HG03378 (cell line): ENCODE results near the gene TRIM47.
"Not testable (repeated sequence)": the region's sequence is repeated elsewhere in the genome, so short reads cannot be mapped to it uniquely, and the experiment has no call there.

ENCODE experiments used
- ATAC-seq: cut with Tn5 transposase; IDR thresholded peaks from one replicate; pipeline ENCODE4 v1.9.1; 2021; ENCODE audit warnings: mild to moderate bottlenecking, moderate library complexity; ENCODE audit not compliant: unreplicated experiment

The TRIM47 gene

GRCh38 chr17:75892556-75893224 is 14.3 kb upstream of the TRIM47 start:
- ATAC-seq, result no peak

GRCh38 chr17:75891605-75892555 is 13.5 kb upstream of the TRIM47 start:
- no peak for ATAC-seq

GRCh38 chr17:75891022-75891604 is 12.7 kb upstream of the TRIM47 start:
- no peak for ATAC-seq

- ATAC-seq, result no peak
Measured at GRCh38 chr17:75889454-75889853, 11.1 kb upstream of the TRIM47 start.

GRCh38 chr17:75888484-75888883 is 10.1 kb upstream of the TRIM47 start:
- ATAC-seq, result no peak

GRCh38 chr17:75885860-75886259 is 7.5 kb upstream of the TRIM47 start:
- not testable (repeated sequence) for ATAC-seq

GRCh38 chr17:75885431-75885830 is 7.0 kb upstream of the TRIM47 start:
- no peak for ATAC-seq

- no peak for ATAC-seq
Measured at GRCh38 chr17:75881678-75882454, 3.5 kb upstream of the TRIM47 start.

- ATAC-seq, result no peak
Measured at GRCh38 chr17:75880266-75880665, 1.9 kb upstream of the TRIM47 start.

GRCh38 chr17:75877752-75878173 is 618 bp downstream of the TRIM47 start:
- ATAC-seq, result no peak

GRCh38 chr17:75876938-75877751 is 1.2 kb downstream of the TRIM47 start:
- ATAC-seq, result no peak

- ATAC-seq, result no peak
Measured at GRCh38 chr17:75876190-75876937, 2.0 kb downstream of the TRIM47 start.

- no peak for ATAC-seq
Measured at GRCh38 chr17:75875940-75876189, 2.5 kb downstream of the TRIM47 start.

- ATAC-seq, result no peak
Measured at GRCh38 chr17:75875182-75875939, 3.0 kb downstream of the TRIM47 start.

GRCh38 chr17:75874323-75875181 is 3.8 kb downstream of the TRIM47 start:
- no peak for ATAC-seq

GRCh38 chr17:75873587-75874322 is 4.6 kb downstream of the TRIM47 start:
- ATAC-seq, result no peak
